ENCODE results near the gene NDST1.

GRCh38 chr5:150503386-150503785 is 4.5 kb upstream of the NDST1 start:
- TF ChIP-seq ZNF8 (CRISPR knock-in tag; IDR thresholded peaks at IDR 0.05) (no peak), ARNTL (CRISPR knock-in tag; IDR thresholded peaks at IDR 0.05; ENCODE audit: borderline replicate concordance, low read depth) (no peak), PATZ1 (CRISPR knock-in tag; IDR thresholded peaks at IDR 0.05; ENCODE audit: borderline replicate concordance) (no peak), GLIS3 (CRISPR knock-in tag; IDR thresholded peaks at IDR 0.05) (no peak), RARB (CRISPR knock-in tag; IDR thresholded peaks at IDR 0.05) (no peak)

Measured in SK-N-SH treated with all-trans-retinoic acid at 6 μM for 48 hours (cell line).